Activated CD4-positive, alpha-beta T cell treated with anti-CD3 and anti-CD28 coated beads, Interleukin-2, Interleukin-4, amounts not matched to agents 100 ng/mL and 50 ng/mL, durations not matched to agents 16 hours and 8 hours (primary cell): ENCODE measurements around the gene DCANP1.
A peak's percentile ranks its signal among the peaks of the same experiment; 100 is the strongest.
"Not testable (repeated sequence)": the region's sequence is repeated elsewhere in the genome, so short reads cannot be mapped to it uniquely, and the experiment has no call there.

Experiments used
- DNase-seq: peaks from one replicate; pipeline ENCODE4 v3.0.0-alpha.2; 2020; ENCODE audit warnings: low spot score

Gene DCANP1, protein sequence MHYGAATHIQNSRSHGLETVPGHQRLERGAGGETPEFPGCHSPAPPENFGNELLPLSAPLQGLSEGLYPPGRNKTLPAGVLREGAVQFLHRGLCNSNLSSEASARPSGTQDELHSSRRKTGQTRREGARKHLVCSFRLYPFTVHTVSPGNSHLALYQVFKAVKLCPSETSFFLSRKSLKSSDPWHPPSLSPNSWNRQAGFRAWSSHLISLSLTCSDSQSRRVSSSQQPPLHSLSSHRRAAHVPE

DNA sequence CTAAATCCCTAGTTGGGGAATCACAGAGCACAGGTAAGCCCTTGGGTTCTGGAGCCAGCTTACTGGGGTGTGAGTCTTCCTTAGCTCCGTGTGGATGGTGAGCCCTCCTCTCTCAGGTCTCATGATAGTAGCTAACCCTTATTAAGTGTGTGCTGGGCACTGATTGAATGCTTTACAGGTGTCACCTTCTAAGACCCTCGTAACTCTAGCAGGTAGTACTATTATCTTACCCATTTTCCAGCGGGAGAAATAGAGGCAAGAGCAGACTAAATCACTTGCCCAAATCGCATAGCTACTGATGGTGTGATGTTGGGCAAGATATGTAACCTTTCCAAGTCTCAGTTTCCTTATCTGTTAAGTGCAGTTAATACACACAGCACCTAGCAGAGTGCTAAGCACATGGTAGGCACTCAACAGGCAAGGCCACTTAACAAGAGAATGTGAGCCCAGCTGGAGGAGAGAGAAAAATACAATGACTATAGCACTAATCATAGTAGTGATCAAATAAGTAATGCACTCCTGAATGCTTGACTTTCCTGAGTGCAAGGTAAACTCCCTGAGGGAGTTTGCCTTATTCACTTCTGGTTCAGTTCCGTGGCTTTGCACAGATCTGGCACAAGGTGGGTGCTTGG, at the start of gene DCANP1:
Gene DCANP1 (minus strand): TSS at position 51 of the 632 bp plus-strand sequence. CDS start 240 bp downstream, outside the sequence.
- no peak for DNase-seq

DNA sequence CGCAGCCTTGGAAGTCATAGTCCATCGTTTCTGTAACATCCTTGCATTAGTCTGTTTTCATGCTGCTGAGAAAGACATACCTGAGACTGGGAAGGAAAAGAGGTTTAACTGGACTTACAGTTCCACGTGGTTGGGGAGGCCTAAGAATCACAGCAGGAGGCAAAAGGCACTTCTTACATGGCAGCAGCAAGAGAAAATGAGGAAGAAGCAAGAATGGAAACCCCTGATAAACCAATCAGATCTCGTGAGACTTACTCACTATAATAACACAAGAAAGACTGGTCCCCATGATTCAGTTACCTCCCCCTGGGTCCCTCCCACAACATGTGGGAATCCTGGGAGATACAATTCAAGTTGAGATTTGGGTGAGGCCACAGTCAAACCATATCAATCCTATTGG, 48.4 kb upstream of the DCANP1 start:
- DNase-seq: not testable (repeated sequence)

DNA sequence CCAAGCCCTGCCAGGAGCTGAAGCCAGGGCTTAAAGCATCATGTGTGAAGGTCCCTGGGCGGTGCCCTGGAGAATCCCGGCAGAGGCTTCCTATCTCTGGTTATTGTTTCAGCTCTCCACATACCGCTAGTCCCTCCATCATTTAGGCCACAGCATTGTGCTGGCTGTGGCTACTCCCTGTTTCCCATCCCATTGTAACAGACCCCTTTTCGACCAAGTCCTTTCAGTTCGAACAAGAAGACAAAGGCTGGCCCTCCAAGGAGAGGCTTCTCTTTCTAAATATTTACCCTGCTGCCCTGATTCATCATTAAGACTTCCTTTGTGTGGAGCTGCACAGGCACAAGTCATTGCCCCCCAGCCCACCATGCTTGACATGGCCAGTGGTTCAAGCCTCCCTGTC, 47.0 kb upstream of the DCANP1 start:
- DNase-seq: no peak

DNA sequence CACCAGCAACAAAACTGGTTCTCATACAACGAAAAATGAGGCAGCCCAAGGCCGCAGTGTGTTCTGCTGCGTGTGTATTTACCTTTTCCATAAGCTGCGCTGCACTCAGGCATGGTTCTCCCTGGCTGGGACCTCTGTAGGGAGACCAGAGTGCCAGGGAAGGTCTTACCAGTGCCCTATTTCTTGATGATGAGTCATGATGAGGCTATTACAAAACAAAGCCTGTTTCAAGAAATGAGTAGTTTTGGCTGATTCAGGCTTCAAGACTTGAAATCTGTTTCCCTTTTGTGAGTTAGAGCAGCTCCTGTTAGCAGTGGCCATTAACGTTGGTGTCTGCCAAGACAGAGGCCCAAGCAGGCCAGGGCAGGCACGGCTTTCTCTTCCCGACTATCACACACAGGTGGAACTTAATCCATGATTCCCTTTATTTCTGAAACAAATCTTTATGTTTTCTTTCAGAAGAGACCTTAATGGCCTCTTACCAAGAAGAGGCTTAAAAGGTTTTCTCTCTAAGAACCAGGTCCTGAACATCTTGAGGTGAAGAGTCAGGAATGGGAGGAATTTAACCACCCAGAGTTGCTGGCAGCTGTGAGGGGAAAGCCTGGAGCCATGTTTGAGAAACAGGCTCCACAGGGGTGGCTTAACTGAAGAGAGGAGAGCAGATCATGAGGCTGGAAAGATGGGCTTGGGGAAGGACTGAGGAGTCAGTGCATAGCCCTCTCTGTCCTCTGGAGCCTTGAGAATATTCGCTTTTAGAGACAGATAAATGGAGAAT, 46.4 kb upstream of the DCANP1 start:
- DNase-seq: peak; percentile 50

DNA sequence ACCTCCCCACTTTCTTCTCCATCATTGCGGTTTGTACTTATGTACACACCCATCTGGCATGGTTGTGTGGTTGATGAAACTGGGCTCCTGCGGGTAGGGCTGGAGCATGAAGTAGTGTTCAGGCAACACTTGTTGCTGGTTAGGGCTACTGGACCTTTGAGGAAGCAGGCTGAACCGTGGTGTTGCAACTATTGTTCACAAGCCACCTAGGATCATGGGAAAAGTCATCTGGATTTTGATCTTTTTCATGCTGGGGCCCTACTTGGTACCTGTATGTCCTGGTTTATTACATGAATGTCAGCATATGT, 45.1 kb upstream of the DCANP1 start:
- DNase-seq: no peak

DNA sequence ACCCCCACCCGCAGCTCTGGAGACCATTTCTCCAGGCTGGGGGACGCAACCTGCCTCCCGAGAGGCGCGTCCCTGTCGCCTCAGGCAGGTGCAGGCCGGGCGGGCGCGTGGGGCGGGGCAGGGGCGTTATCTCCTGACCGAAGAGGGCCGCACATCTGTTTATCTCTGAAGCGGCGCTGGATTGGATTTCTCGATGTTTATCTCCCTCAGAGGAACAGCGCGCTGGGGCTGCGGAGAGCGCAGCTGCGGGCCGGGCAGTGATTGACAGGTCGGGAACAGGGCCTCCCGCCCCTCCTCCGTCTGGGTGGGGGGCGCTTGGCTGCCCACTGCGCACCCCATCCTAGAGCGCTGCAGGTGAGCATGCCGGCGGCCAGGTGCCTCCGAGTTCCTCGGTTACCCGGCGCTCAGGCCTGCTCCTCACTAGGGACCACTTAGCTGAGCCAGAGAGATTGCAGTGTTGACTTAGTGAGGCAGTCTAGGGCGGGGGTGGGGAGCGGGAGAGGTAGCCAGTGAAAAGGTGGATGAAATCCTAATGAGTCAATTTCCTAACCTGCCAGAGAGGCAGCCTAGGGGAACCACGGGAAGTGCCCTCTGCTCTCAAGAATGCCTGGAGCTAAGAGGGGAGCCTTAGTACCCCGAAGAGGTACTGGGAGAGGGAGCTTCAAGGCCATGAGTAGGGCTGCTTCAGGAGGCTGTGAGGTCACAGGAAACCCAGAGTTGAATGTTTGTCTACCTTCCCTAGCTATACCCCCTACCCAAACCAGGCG, 44.6 kb upstream of the DCANP1 start:
- DNase-seq: no peak

DNA sequence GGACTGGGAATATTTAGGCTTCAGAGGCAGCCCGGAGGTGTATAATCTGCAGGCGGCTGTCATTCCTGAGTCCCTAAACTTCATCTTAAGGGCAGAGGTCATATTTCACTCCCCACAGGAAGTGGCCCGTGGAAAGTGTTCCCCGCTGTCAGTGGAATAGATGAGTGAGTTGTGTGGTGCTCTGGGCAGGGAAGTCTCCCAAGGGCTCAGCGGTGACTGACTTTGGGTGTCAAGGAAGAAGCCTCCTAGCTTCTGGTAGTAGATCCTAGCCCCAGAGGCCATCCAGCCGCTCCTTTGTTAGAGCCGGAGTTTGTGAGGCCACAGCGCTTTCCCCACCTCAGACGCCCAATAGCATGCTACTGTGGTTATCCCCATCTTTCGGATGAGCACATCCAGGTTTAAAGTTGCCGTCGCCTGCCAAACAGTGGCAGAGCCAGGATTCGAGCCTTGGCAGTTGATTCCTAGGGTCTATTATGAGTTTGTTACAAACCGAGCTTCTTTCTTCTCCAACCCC, 43.9 kb upstream of the DCANP1 start:
- no peak for DNase-seq

DNA sequence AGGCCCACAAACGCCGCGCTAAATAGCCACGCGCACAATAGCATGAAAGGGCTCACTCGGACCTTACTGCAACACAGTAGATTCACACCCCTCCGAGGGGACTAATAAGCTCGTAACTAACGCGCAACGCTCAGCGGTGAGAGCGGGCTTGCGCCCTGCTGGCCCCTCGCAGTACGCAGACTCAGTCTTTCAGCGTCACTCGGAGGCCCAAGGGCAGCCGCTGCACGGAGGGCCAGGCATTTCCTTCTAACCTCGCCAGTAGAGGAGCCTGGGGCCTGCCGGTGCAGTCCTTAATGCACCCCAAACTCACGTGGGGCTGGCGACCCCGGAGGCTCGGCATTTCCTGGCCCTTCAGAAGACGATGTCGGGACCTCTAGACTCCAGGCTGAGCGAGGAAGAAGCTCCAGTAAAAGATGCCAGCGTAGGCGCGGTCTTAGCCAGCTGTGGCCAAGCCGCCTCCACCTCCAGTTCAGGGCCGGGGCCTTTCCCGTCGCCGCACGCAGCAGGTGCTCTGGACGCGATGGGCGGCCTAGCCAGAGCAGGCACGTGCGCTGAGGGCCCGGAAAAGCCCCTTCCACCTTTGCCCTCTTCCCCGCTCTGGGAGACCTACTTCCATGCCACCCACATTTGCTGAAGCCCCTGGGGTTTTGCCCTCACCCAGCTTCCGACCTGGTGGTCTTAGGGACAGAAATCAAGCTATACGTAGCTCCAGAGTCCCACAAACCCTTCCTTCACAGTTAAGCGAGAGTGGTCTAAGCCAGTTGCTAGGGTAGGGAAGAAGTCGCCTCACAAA, 43.3 kb upstream of the DCANP1 start:
- DNase-seq: no peak

DNA sequence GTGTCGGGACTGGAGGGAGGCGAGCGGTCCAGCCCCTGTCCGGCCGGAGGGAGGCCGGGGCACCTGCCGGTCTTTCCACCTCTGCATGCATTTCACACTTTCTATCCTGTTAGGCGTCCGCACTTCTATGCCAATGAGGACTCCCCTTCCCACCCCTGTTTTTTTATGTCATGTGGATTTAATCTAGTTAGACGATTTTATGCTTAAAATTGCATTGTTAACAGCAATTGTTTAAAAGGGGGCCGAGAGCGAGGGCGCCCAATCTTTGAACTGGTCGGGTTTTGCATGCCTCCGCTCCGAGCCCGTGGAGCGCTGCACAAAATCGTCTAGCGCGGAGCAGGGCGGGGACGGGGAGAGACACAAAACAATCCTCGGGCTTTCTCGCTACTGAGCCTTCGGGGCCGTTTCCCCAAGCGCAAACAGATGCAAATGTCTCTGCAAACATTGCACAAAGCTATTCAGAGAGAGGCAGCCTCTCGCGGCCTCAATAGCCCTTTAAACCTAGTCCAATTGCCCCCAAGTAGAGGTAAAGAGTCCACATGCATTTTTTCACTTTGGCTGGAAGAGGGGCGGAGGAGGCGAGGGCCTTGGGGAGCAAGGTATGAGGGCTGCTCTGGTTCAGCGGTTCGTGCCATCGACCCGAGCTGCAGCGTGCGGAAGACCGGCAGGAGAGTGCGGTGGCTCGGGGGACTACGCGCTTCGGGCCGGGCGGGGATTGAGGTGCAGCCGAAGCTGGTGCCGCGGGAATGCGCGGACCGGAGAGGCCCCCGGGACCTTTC, 42.5 kb upstream of the DCANP1 start:
- no peak for DNase-seq

DNA sequence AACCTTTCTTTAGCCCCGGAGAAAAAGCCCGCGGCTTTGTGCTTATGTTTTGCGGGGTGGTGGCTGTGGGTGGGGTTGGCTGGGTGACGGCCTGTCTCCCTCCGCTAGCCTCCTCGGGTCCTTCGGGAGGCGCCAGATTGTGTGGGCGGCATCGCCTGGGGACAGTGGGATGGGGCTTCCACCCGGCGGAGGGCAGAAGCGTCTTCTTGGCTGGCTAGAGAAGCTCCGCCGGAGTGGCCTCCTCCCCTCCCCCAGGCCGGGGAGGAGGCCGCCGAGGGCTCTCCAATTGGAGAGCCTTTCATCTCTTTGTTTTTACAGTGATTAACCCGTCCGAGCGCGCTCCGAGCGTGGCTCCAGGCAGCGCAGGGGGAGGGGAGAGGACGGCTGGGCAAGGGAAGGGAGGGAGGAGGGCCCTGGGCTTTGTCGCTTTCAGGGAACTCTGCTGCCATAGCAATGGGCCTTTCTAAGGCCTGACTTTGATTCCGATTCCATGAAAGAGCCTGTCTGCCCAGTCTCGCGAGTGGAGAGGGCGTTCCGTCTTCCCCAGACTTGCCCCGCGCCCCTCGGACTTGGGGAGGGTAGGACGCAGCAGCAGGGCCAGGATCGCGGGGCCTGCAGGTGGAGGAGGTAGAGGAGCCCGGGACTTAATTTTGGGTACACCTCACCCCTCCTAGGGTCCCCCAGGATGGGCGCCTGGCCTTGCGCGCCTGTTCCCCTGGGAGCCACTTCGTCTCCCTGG, 41.7 kb upstream of the DCANP1 start:
- no peak for DNase-seq

DNA sequence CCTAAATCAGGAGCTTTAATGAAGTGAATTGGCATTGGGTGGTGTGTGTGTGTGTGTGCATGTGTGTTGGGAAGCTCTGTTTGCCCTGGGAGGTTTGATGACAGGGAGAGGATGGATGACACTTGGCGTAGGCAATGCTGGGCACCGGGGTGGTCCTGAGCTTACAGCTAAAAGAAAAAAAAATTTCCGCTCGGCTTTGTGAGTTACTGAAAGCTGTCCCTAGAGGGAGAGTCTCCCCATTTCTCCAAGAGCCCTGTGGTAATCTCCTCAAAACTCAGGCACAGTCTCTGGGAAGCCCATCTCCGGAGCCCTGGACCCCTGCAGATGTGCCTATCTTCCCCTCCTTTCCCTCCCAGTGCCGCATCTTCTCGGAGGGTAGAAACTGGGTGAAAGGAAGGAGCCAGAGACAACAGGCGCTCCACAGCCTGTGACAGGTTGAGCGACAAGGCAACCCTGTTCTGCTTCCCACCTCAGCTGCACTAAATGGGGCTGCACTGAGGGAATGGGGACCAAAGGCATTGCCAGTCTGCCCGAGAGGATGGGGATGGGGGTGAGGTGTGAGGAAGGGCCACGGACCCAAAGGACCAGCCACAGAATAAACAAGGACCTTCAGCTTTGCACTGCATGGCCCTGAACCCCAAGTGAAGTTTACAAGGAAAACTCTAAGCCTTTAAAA, 40.8 kb upstream of the DCANP1 start:
- no peak for DNase-seq

DNA sequence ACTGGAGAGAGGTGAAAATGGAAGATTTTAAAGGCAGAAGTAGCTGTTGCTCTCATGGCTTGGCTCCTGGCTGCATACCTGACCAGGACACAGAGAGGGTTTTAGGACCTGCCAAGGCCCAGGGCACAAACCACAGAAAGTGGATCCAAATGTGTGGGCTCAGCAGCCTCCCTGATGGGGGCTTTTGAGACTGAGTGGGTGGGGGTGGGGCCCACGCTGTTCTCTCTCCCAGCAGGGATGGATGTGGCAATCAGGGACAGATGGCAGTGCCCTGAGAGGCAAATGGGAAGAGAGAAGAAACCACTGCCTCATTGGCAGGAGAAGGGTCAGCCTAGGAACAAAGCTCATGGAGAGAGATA, 39.9 kb upstream of the DCANP1 start:
- DNase-seq: no peak

DNA sequence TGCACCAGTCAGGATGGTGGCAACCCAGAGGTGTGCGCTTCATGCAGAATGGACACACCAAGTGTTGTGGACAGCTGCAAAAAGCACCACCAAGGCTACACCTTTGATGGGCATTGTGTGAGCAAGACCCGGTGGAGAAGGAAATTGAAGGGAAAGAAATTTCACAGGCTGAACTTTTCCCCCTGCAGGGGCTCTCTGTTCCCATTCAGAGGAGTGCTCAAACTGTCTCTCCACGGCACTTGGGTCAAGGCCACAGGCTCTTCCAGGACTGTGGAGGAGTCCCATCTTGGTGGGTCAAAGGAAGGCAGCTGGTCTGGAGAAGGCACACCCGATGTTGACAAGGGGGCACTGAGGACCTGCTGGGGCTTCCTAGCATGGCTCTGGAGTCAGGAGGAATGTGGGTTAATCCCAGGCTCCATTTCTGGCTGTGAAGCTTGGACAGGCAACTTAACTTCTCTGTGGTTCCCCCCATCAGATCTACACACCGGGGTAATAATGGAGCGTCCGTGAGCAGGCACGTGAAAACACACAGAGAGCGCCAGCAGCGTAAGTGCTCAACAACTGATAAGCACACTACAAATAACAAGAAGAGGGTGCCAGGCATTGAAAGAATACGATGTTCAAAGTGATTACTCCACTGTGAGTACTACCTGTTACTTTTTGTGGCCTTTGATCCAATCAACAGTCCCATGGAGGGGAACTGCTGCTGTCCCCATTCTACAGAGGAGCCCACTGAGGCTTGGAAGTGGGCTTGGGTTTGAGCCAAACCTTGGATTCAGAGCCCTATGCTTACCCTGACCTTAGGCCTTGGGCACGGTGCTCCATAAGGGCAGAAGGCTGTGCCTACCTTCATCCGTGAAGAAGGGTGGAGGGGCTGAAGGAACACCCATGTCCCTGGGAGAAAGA, 39.2 kb upstream of the DCANP1 start:
- DNase-seq: no peak

DNA sequence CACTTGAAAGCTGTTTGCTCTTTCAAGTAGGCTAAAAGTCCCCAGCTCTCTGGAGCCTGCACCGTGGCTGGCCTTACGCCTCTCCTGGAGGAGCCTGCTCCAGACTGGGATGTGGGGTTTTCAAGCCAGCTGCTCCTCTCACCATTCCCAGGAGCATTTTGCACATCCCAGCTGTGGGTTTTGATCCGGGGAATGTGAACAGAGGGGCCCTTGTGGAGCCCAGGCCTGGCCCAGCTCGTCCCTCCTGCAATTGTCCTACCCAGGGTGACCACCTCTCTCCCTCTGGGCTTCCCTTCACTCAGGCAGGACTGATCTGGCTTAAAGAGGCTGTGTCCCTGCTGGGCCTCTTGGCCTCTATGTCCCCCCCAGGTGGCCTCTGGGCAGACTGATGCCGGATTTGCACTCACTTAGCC, 37.5 kb upstream of the DCANP1 start:
- DNase-seq: no peak

DNA sequence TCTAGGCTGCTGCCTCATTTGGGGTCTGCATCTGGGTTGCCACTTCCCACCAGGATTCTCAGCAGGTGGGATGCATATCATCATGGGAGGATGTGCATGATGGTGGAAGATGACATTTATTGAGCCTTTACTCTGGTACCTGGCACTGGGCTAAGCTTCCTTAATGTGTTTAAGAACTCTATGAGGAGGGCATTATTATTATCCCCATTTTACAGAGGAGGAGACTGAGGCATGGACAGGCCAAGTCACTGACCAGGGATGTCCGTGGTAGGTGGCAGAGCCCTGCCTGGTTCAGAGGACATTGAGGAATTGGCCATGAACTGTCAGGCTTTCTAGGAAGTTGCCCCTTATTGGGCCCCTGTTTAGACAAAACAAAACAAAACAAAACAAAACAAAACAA, 36.1 kb upstream of the DCANP1 start:
- DNase-seq: no peak

DNA sequence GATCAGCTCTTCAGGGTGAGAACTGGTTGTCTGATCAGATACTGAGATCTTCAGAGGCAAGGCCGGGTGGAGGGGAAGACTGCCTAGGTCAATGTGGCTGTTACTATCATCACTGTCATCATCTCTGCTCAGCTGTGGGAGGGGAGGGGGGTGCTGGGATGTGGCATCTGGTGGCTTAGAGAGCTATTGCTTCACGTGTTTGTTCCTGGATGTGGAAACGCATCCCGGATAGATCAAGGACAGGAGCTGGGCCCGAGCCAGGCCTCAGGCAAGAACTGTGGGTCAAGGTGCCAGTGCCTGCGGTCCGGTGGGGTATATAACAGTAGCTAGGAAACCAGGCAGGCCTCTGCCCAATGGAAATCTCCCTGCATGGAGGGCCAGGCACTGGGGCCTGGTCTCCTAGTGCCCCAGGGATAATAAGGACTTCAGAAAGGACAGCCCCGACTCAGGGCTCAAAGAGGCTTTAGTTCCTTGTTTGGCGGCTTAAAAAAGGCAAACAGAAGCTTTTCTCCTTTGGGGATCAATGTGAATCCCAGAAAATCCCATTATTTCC, 35.3 kb upstream of the DCANP1 start:
- no peak for DNase-seq

DNA sequence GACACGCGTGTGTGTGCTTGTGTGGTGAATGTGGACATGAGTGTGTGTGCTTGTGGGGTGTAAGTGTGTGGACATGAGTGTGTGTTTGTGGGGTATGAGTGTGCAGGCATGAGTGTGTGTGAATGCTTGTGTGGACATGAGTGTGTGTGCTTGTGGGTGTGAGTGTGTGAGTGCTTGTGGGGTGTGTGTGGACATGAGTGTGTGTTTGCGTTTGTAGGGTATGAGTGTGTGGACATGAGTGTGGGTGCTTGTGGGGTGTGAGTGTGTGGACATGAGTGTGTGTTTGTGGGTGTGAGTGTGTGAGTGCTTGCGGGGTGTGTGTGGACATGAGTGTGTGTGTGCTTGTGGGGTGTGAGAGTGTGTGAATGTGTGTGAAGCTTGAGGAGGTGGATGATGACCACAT, 34.8 kb upstream of the DCANP1 start:
- no peak for DNase-seq

DNA sequence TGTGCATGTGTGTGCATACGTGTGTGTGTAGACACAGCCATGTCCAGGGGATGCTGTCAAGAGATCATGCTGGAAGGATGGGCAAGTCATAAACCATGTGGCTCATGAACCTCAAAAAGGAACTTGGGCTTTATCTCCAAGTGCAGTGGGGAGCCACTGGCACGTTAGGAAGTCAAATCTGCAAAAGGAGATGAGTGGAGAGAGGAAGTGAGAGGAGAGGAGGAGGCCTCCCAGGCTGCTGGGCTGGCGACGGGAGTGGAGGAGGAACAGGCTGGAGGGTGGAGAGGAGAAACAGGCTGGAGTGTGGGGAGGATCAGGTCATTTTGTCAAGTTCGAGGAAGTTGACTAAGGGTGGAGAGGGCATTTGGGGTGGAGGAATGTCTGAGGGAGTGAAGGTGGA, 34.2 kb upstream of the DCANP1 start:
- no peak for DNase-seq
